Measurements from ENCODE around the gene DNAJC6.

DNA sequence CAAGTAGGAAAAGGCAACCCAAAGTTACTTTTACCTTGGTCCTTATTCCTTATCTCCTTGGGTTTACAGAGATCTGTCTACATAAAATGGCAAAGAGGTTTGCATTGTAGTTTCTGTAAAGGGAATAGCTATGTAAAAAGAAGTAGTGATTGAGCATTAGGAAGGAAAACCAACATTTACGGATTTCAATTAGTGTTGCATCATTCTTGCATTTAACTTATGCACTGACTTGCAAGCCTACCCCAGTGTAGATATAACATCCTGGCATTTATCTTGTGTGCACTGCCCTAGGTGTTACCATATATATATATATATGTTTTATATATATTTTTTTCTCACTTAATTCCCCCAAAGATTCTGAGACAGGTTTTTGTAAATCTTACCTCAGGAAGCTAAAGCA lies 107.4 kb downstream of the DNAJC6 start:
- TF ChIP-seq, protein P1, sequence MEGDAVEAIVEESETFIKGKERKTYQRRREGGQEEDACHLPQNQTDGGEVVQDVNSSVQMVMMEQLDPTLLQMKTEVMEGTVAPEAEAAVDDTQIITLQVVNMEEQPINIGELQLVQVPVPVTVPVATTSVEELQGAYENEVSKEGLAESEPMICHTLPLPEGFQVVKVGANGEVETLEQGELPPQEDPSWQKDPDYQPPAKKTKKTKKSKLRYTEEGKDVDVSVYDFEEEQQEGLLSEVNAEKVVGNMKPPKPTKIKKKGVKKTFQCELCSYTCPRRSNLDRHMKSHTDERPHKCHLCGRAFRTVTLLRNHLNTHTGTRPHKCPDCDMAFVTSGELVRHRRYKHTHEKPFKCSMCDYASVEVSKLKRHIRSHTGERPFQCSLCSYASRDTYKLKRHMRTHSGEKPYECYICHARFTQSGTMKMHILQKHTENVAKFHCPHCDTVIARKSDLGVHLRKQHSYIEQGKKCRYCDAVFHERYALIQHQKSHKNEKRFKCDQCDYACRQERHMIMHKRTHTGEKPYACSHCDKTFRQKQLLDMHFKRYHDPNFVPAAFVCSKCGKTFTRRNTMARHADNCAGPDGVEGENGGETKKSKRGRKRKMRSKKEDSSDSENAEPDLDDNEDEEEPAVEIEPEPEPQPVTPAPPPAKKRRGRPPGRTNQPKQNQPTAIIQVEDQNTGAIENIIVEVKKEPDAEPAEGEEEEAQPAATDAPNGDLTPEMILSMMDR (conservative IDR thresholded peaks at IDR 0.05; ENCODE audit: low read length) = no peak
- no peak for TF ChIP-seq EZH2phosphoT487 (IDR thresholded peaks at IDR 0.05; ENCODE audit: borderline replicate concordance)
